Mammary epithelial cell (primary cell): ENCODE measurements around the gene GUCD1.

Experiments used
- CTCF ChIP-seq, 2 donors: IDR thresholded peaks in 1 of 2; conservative IDR thresholded peaks in 1 of 2; 2 replicates each; pipeline ENCODE4 v1.5.1; 2011 to 2012; ENCODE audit warnings: inconsistent platforms in 2 of 2, low read length in 2 of 2, mild to moderate bottlenecking in 2 of 2, control low read depth in 1 of 2, low read depth in 1 of 2; ENCODE audit not compliant: insufficient read depth in 1 of 2; ENCODE audit errors: extremely low read depth in 1 of 2
- EZH2 ChIP-seq: IDR thresholded peaks from 2 replicates; pipeline ENCODE4 v1.6.1; 2012; ENCODE audit warnings: low read length, inconsistent platforms, borderline replicate concordance

- TF ChIP-seq CTCF (conservative IDR thresholded peaks at IDR 0.05 in 1 of 2, IDR thresholded peaks at IDR 0.05 in 1 of 2; ENCODE audit: extremely low read depth in 1 of 2, insufficient read depth in 1 of 2, low read depth in 1 of 2, low read length in 2 of 2) (no peak), EZH2 (no peak)
Measured at GRCh38 chr22:24540470-24540869, 14.5 kb downstream of the GUCD1 start.
